Stimulated activated CD4-positive, alpha-beta T cell treated with anti-CD3 and anti-CD28 coated beads, Interleukin-15, amount 100 ng/mL, for 24 hours (primary cell): Measurements from ENCODE around the gene FAM193B.

Experiments used
- DNase-seq: peaks from one replicate; pipeline ENCODE4 v3.0.0-alpha.2; 2020

The FAM193B gene

DNA sequence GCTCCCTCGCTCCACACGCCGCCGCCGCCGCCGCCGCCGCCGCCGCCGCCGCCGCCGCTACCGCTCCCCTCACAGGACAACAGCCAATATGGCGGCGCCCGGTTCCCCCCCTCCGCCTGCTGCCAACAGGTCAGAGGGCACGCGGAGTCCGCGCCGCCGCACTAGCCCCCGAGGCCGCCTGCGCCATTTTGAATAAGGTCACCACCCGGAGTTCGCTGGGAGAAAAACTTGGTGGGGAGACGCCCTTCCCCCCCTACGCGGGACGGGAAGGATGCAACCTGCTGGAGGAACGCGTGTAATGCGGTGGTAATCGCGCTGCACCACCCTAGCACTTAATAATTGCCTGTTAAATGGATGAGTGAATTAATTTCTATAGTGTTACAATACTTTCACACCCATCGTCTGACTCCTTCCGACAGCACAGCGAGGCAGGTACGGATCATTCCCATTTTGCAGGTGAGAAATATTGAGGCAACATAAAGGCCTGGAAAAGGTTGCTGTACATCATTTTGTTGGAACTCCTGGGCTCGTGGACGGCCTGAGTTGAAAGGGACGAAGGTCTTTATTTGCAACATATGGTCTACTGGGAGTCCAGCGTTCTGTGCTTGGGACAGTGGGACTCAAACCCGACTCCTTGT is at the start of gene FAM193B:
Gene FAM193B (minus strand): TSS at position 90 of the 638 bp plus-strand sequence. CDS start 105 bp downstream, outside the sequence.
- peak; percentile 98 for DNase-seq

DNA sequence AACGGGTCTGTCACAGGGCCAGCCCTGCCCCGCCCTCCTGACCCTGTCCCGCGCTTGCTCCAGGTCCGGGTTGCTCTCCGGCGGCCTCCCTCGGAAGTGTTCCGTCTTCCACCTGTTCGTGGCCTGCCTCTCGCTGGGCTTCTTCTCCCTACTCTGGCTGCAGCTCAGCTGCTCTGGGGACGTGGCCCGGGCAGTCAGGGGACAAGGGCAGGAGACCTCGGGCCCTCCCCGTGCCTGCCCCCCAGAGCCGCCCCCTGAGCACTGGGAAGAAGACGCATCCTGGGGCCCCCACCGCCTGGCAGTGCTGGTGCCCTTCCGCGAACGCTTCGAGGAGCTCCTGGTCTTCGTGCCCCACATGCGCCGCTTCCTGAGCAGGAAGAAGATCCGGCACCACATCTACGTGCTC is 49.8 kb upstream of the FAM193B start:
- DNase-seq = no peak

DNA sequence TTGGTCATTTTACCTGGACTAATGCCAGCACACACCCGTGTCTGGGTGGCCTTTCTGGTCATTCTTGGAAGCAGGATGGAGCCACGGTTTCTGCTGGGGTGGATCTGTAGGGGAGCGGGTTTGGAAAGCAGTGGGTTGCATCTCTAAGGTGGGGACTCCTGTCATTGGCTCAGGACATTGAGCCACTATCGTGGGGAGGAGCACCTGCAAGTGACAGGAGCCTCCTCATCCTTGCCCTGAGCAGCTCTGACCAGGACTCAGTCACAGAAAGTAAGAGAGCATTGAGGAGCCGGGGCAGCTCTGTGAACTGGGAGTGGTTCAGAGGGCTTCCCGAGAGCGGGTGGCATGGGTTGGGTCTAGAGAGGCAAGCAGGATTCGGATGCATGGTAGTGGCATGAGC is 49.3 kb upstream of the FAM193B start:
- DNase-seq = no peak

DNA sequence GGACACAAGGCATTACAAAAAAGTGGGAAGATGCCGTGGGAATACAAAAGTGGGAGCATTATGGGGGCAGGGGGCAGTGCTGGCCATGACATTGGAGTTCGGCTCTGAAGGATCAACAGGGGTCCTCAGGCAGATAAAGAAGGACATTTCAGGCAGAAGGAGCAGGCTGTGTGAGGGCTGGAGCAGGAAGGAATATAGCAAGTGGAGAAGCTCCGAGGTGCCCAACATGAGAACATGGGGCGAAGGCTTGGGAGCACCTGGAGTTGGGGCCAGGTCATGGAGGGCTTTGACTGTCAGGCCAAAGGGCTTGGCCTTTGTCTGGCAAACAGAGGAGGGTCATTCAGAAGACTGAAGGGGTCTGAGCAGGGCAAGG is 48.1 kb upstream of the FAM193B start:
- no peak for DNase-seq

DNA sequence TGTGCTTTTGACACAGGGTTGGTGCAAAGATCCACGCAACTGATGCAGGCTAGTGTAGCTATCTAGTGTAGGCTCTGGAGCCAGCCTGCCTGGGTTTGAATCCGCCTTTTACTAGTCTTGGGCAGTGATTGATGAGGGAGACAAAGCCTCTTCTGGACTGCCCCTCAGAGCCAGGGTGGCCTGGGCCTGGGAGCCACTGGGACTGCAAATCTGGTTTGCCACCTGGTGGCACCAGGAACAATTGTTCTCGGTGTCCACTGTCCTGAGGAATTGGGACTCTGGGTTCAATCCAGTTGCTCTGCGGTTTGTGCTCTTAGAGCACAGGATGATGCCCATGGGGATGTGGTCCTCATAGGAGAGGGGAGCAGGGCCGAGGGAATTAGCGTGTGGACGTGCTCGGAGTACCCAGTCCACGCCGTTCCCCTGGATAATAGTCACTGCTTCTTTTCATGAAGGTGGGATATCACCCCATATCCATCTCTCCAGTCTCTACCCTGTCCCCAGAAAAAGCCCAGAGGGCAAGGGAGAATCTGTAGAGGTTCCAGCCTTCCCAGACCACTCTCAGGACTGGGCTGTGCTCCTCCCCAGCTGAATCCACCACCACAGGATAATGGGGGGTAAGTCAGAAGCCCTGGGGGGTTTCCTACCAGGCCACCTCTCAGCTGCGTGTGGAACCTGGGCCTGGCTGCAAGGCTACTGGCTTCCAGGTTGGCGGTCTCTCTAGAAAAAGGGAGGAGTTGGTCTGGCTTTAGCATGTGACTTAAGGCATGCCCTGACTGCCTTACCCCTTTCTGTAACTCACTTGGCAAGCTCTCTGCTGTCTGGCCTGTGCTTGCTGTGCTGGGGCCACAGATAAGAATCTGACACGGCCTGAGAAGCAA is 47.5 kb upstream of the FAM193B start:
- DNase-seq = no peak

GRCh38 chr5:177601126-177601525 is 46.8 kb upstream of the FAM193B start:
- DNase-seq = no peak

- no peak for DNase-seq
These were observed 46.2 kb upstream of the FAM193B start for GRCh38 chr5:177600508-177601018.

DNA sequence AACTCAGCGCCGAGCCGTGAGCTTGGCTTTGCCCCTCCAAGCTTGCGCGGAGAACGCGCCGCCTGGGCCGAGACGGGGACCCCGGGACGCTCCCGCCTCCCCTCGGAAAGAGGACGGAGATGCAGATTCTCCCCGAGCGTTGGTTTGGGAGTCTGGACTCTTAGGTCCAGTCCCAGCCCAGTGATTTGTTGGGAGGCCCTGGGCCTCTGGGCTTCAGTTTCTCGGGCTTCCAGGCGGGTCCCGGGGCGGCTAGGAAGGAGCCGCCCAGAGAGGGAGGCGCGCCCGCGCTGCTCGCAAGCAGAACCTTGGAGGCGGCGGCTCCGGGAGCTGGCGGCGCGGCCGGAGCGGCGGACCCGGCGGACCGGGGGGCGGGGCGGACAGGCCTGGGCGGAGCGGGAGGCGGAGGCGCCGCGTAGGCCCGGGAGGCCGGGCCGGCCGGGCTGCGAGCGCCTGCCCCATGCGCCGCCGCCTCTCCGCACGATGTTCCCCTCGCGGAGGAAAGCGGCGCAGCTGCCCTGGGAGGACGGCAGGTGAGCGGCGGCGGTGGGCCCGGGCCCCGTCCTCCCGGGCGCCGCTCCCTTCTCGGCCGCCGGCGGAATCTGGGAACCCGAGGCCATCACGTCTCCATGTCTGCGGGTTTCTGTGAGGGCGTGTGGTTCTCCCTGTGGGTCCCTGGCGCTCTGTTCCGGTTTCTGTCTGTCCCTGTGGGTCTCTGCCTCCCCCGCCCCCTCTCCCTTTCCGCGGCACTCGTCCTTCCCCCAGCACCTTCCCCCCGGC is 45.6 kb upstream of the FAM193B start, which contains the start of gene B4GALT7:
Gene B4GALT7 (plus strand): TSS at position 402 of the 777 bp plus-strand sequence. CDS start 79 bp downstream, at position 481.
- peak; percentile 92 for DNase-seq

DNA sequence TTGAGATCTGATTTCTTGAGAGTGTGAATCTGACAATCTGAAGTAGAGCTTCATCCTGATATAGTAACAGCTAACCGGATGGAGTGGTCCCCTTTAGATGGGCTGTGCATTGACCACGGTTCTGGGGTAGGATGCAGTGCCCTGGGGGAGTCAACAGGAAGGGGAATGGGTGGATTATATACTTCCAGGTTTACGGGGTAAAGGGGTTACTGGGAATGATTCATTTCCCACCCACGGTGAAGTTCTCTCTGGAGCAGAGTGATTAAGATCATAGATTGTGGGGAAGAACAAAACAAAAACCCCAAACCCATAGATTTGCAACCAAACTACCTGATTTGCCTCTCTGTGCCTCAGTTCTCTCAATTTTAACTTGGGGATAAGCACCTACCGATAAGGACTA is 44.1 kb upstream of the FAM193B start:
- no peak for DNase-seq

DNA sequence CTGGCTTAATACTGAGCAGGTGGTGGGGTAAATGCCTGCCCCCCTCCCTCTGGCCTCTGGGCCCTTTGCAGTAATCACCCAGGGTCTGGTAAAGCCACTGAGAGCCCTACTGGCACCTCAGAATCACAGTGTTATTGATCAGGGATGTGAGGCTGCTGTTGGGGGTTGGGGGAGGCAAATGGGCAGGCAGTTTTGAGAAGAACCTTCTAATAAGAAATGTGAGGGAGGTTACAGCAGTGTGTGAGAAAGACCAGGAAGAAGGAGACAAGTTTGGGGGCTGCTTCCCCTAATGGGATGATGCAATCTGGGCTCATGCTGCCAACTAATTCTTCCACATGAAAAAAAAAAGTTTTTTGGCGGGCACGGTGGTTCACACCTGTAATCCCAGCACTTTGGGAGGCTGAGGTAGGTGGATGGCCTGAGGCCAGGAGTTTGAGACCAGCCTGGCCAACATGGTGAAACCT is 42.4 kb upstream of the FAM193B start:
- DNase-seq = no peak

GRCh38 chr5:177595991-177596774 is 41.8 kb upstream of the FAM193B start:
- no peak for DNase-seq

- DNase-seq = no peak
These were observed 40.7 kb upstream of the FAM193B start for GRCh38 chr5:177595026-177595585.

GRCh38 chr5:177594071-177594470 is 39.7 kb upstream of the FAM193B start:
- no peak for DNase-seq

- DNase-seq = no peak
These were observed 39.1 kb upstream of the FAM193B start for GRCh38 chr5:177593511-177593910.

DNA sequence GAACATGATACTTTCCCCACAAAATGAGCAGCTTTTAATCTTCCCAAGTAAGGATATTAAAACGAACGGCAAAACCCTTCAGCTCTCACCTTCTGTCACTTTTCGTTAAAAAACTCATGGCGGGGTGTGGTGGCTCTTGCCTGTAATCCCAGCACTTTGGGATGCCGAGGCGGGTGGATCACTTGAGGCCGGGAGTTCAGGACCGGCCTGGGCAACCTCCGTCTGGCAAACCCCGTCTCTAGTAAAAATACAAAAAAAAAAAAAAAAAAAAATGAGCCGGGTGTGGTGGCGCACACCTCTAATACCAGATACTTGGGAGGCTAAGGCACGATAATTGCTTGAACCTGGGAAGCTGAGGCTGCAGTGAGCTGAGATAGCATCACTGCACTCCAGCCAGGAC is 38.5 kb upstream of the FAM193B start:
- no peak for DNase-seq

DNA sequence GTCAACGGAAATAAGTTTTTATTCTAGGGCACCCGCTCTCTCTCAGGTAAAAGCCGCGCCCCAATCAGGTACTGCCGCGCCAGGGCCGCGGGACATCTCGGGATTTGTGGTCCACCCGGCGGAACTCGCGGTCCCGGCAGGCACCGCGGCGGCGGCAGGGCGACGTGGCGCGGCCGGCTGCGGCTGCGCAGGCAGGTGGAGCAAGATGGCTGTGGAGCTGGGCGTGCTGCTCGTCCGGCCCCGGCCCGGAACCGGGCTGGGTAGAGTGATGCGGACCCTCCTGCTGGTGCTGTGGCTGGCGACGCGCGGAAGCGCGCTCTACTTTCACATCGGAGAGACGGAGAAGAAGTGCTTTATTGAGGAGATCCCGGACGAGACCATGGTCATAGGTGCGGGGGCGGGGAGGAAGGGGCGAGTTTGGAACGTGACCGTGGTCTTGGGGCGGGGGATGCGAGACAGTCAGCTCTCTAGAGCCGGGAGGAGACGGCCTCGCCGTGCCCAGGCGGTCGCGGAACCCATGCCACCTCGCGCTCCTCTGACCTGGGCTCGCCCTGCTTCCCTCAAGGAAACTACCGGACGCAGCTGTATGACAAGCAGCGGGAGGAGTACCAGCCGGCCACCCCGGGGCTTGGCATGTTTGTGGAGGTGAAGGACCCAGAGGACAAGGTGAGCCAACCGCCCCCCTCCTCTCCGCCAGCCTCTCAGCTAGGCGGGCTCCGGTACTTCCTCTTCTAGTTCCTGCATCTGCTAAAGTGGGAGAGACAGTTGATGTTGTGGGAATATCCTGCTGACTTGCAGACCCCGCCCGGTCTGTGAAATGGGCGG is 37.9 kb upstream of the FAM193B start, which contains the start of gene TMED9:
Gene TMED9 (plus strand): TSS at position 194 of the 825 bp plus-strand sequence. CDS start 12 bp downstream, at position 206.
- DNase-seq = peak; percentile 91

- no peak for DNase-seq
These were observed 37.3 kb upstream of the FAM193B start for GRCh38 chr5:177591690-177592009.

DNA sequence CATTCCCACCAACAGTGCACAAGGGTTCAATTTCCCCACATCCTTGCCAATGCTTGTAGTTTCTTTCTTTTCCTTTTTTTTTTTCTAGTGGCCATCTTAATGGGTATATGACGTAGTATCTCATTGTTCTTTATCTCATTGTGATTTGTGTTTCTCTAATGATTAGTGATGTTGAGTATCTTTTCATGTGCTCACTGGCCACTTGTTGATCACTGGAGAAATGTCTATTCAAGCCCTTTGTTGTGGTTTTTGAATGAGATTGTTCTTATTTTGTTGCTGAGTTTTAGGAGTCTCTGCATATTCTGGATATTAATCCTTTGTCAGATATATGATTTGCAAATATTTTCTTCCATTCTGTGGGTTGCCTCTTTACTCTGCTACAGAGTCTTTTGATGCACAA is 36.0 kb upstream of the FAM193B start:
- DNase-seq = no peak

- no peak for DNase-seq
These were observed 34.1 kb upstream of the FAM193B start for GRCh38 chr5:177588413-177588909.

DNA sequence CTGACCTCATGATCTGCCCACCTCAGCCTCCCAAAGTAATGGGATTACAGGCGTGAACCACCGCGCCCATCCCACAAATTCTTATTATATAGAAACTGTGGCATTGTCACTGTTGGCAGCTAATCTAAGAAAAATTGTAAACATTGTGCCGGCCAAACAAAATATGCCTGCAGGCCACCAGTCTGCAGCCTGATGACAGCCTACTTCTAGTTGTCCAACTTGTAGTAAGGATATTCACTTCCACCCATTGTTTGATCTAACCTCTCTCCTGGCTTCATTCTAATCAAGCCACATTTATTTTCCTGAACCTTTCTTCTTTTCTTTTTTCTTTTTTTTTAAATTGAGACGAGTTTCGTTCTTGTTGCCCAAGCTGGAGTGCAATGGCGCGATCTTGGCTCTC is 24.0 kb upstream of the FAM193B start:
- DNase-seq = no peak

DNA sequence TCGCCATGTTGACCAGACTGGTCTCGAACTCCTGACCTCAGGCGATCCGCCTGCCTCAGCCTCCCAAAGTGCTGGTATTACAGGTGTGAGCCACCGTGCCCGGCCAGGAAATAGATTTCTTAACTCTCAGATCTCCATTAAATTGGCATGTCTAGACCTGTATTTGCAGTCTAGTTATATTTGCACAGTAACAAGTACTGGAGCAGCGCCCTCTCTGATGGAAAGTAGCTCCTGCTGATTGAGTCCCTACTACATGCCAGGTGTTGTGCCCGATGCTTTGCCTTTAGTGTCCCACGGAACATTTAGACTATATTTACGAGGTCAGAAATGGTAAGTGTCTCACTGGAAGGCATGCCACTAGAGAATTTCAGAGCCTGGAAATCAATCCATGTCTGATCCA is 21.8 kb upstream of the FAM193B start:
- no peak for DNase-seq
